ENCODE data around the gene ZNF548. TPM values are rescaled to one million over a fixed set of nuclear protein-coding genes. Genes with fewer than 3 reads are reported as not detected.

ZNF548 gene
- total RNA-seq, 2 donors from 2014 or later: 6.6 to 7.5 TPM

GRCh38 chr19:57376151-57376550, 13.5 kb upstream of the ZNF548 start:
- intact Hi-C loops (cut with DNase I): no loop called here
- Histone ChIP-seq H3K9me3 (peaks cover 0 to 20% (median 0%) of the 10 kb centered on the region in 3 donors), H3K36me3 (replicated peaks in 1 of 2; ENCODE audit: insufficient read depth in 1 of 2, low read depth in 2 of 2) (peaks cover 0 to 4% of the 10 kb centered on the region in 2 donors), H3K27ac (no peak overlapping the region), H3K4me3 (no peak overlapping the region), H3K27me3 (no peaks in the 10 kb centered on the region), H3K4me1 (no peaks in the 10 kb centered on the region)
- TF ChIP-seq CTCF (IDR thresholded peaks at IDR 0.05) (no peak), POLR2A (IDR thresholded peaks at IDR 0.05) (no peak)
- no peak for DNase-seq
- 88 to 93% methylated on average over 6 of the region's 6 CpGs for WGBS, 2 donors
- ATAC-seq: no peak

- ATAC-seq (no peak), DNase-seq (no peak)
- H3K27ac ChIP-seq: no peak overlapping the region
- intact Hi-C loops (cut with DNase I): no loop called here
- 90 to 91% methylated on average over 3 of the region's 3 CpGs for WGBS, 2 donors
- no peak for TF ChIP-seq CTCF (IDR thresholded peaks at IDR 0.05)
- TF ChIP-seq POLR2A (IDR thresholded peaks at IDR 0.05): no peak
- H3K9me3 ChIP-seq: peaks cover 0 to 20% (median 0%) of the 10 kb centered on the region in 3 donors
- H3K27me3 ChIP-seq: no peaks in the 10 kb centered on the region
- H3K36me3 ChIP-seq (replicated peaks in 1 of 2; ENCODE audit: insufficient read depth in 1 of 2, low read depth in 2 of 2): peaks cover 0 to 4% of the 10 kb centered on the region in 2 donors
- no peak overlapping the region for H3K4me3 ChIP-seq
- H3K4me1 ChIP-seq: no peaks in the 10 kb centered on the region
These were observed 12.0 kb upstream of the ZNF548 start for GRCh38 chr19:57377498-57378146.

GRCh38 chr19:57380923-57381322, 8.7 kb upstream of the ZNF548 start:
- ATAC-seq (no peak), DNase-seq (no peak)
- Histone ChIP-seq H3K4me1 (no peaks in the 10 kb centered on the region), H3K36me3 (replicated peaks in 1 of 2; ENCODE audit: insufficient read depth in 1 of 2, low read depth in 2 of 2) (peaks cover 0 to 4% of the 10 kb centered on the region in 2 donors), H3K27ac (no peak overlapping the region), H3K27me3 (no peaks in the 10 kb centered on the region), H3K4me3 (no peak overlapping the region), H3K9me3 (peaks cover 0 to 20% (median 0%) of the 10 kb centered on the region in 3 donors)
- intact Hi-C loops (cut with DNase I): no loop called here
- no peak for TF ChIP-seq POLR2A (IDR thresholded peaks at IDR 0.05)
- TF ChIP-seq CTCF (IDR thresholded peaks at IDR 0.05): no peak

GRCh38 chr19:57382806-57383488, 6.7 kb upstream of the ZNF548 start:
- intact Hi-C loops (cut with DNase I): no loop called here
- no peaks in the 10 kb centered on the region for H3K36me3 ChIP-seq (replicated peaks in 1 of 2; ENCODE audit: insufficient read depth in 1 of 2, low read depth in 2 of 2)
- no peak for ATAC-seq

More at GRCh38 chr19:57382806-57383488, 6.7 kb upstream of the ZNF548 start:
- no peak for DNase-seq
- no peaks in the 10 kb centered on the region for H3K4me1 ChIP-seq
- peaks cover 0 to 9% (median 0%) of the 10 kb centered on the region in 3 donors for H3K9me3 ChIP-seq
- no peaks in the 10 kb centered on the region for H3K27me3 ChIP-seq
- H3K4me3 ChIP-seq: no peak overlapping the region
- no peak for TF ChIP-seq CTCF (IDR thresholded peaks at IDR 0.05)
- no peak for TF ChIP-seq POLR2A (IDR thresholded peaks at IDR 0.05)
- no peak overlapping the region for H3K27ac ChIP-seq
- 63 to 75% methylated on average over 7 of the region's 7 CpGs for WGBS, 2 donors
